HG02678 (cell line): ENCODE results near the gene HDAC4.
"Not testable (repeated sequence)": the region's sequence is repeated elsewhere in the genome, so short reads cannot be mapped to it uniquely, and the experiment has no call there.

Experiments used
- ATAC-seq: cut with Tn5 transposase; IDR thresholded peaks from one replicate; pipeline ENCODE4 v1.9.1; 2021; ENCODE audit warnings: mild to moderate bottlenecking, moderate library complexity; ENCODE audit not compliant: unreplicated experiment

The HDAC4 gene

GRCh38 chr2:239400596-239401066, at the start of gene HDAC4:
Gene HDAC4, minus strand, starts transcription at chr2:239401020. Its CDS starts 48,321 bp downstream, at chr2:239352699.
- peak; percentile 2 for ATAC-seq

- not testable (repeated sequence) for ATAC-seq
Observed at GRCh38 chr2:239449468-239449867, 48.6 kb upstream of the HDAC4 start.

GRCh38 chr2:239445771-239446524, 45.1 kb upstream of the HDAC4 start:
- ATAC-seq = no peak

DNA sequence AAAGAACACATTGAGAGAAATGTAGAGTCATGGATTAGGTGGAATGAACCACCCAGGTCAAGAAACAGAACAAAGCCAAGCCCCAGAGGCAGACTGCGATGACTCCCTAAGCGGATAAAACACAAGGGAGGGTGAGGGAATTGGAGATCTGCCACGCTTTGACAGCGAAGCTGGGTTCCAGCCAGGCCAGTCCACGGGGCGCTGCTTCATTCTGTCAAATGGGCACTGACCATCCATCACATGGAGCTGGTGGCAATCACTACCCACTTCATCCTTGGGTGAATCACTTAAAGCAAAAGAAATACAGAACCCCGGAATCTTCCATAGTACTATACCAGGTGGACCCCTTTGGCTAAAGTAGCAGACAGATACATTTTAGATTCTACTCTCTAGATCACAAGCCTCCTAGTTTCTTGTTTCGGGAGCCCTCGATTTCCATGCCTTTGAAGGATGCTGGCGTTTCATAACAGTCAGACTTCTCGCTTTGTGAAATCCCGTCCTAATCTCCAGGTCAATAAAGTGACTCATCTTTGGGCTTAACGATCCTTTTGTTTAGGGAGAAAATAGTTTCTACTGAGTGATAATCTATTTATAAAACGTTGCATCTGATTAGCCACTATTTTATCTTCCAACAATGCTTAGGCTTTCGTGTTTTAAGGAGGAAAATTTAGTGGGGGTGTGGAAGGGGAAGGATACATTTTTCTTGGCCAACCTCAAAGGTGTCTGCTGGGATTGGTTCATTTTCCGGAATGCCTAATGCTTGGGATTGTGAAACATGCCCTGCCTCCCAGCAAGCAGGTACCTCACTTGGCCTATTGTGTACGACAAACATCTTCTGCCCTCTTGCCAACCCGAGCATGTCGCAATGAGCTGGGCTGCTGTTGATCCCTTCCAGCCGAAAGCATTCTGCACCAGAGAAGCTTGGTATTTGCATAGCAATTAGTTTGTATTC, 44.1 kb upstream of the HDAC4 start:
- ATAC-seq = no peak

GRCh38 chr2:239443666-239444567, 43.1 kb upstream of the HDAC4 start:
- ATAC-seq = no peak

DNA sequence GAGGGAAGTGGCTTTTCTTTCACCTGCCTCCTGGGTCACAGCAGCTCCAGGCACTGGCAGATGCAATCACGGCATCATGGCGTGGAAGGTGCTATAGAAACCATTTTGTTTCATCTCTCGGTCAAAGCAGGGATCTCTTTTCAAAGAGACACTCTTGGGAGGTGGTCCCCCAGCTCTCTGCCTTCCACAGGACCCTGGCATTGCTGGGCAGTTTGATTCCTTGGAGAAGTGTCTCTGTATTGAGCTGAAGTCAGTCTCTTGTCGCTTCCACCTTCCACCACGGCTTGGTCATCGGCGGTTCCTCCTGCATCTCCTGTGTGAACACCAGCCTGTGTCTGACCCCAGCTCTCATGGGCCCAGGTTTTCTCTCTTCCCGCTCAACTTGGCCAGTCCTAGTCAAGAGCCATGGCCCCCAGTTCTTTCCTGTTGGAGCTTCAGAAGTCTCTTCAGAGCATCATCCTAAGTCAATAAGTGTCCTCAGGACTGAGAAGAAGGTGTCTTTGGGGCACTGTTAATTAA, 42.3 kb upstream of the HDAC4 start:
- no peak for ATAC-seq

- no peak for ATAC-seq
Observed at GRCh38 chr2:239442192-239442591, 41.4 kb upstream of the HDAC4 start.

- no peak for ATAC-seq
Observed at GRCh38 chr2:239441261-239442078, 40.6 kb upstream of the HDAC4 start.

DNA sequence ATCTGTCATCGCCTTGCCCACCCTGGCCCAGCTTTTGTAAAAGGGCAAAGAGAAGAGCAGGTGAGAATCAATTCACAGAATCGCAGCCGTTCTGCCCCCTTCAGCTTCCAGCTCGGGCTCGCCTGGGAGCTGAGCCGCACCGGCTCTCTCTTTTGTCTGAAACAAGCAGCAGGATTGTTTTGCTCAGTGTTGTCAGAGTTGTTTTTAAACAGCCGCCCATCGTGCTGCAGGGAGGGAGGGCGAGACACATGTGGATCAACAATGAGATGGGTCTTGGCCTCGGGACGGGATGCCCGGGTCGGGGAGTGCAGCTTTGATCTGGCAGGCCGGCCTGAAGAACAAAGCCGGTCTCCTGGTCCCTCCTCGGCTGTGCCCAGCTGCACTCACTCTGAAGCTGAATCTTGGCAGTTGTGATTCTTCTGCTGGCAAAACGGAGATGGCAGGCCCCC, 39.7 kb upstream of the HDAC4 start:
- no peak for ATAC-seq

DNA sequence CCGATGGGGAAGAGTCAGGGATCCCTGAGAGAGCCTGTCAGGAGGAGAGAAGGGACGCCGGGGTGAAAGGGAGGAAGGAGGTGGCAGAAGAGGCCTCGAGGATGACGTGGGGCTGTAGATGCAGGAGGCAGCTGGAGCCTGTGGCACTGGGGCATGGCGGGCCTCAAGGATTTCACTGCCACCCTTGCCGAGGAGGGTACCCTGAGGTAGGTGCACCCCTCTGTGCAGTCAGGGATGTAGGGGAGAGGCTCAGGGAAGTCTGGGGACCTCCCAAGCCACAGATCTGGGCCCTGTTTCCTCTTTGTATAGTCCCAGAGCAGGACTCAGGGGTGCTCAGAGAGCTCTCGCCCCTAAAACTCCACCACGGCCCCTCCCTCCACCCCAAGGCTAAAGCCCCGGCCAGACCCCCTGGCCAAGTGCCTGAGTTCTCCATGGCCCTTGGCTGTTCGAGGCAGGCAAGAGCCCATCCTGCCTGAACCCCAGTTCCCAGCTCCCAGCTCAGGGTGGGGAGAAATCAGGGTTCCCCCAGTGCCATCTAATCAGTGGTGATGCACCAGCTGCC, 39.0 kb upstream of the HDAC4 start:
- ATAC-seq = no peak

- no peak for ATAC-seq
Observed at GRCh38 chr2:239438995-239439753, 38.4 kb upstream of the HDAC4 start.

DNA sequence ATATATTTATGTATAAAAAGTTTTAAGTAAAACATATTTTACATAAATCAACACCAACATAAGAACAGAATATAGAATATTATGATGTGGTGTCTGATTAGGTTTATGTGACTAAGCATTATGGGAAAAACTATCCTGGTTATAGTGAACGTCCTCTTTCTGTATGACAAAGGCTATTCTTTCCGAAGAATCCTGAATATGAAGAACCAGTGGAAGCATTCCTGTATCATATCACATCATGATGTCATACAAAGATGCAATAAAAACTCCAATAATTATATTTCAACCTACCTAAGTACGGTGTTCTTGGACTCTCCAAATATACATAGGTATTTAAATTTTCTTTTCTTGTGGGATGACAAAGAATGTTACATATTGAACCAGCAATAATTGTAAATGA, 37.5 kb upstream of the HDAC4 start:
- ATAC-seq = no peak

GRCh38 chr2:239436669-239437335, 36.0 kb upstream of the HDAC4 start:
- ATAC-seq = no peak

- ATAC-seq = no peak
Observed at GRCh38 chr2:239436076-239436475, 35.3 kb upstream of the HDAC4 start.

DNA sequence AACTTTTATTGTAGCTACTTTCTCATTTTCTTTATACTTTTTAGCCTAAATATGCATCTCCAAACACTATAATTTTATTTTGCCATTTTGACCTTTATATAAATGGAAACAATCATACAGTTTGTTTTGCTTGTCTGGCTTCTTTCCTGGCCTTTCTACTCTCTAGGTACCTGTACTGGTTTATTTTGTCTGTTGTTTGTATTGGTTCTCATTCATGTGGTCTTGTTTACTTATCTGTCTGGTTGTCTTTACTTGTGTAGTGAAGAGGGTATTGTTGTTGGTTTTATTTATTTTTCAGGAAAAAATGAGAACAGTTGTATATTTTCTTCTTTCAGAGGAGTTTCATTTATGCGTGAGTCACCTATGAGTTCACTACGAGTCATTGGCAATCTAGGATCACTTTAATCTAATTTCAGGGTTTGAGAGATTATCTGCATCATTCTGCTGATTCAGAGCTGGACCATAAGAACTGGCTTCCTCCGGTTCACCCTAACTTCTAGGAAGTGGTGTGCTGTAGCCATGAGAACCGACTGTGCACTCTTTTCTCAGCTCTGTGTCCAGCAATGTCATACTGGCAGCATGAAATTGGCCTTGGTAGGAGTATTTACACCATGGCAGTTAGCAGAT, 33.1 kb upstream of the HDAC4 start:
- no peak for ATAC-seq

GRCh38 chr2:239432174-239432573, 31.4 kb upstream of the HDAC4 start:
- ATAC-seq = no peak

GRCh38 chr2:239431536-239431935, 30.7 kb upstream of the HDAC4 start:
- ATAC-seq = no peak
